Activated CD4-positive, CD25-positive, alpha-beta regulatory T cell treated with anti-CD3 and anti-CD28 coated beads, Interleukin-2, amount 50 U/mL, for 16 hours (primary cell): ENCODE results near the gene KIF7.
"Not testable (repeated sequence)": the region's sequence is repeated elsewhere in the genome, so short reads cannot be mapped to it uniquely, and the experiment has no call there.

Experiments used
- DNase-seq: peaks from one replicate; pipeline ENCODE4 v3.0.0-alpha.2; 2020; ENCODE audit warnings: low read depth, low spot score

KIF7 gene

GRCh38 chr15:89623165-89623564 lies 32.1 kb downstream of the KIF7 start:
- DNase-seq: no peak

GRCh38 chr15:89621547-89621946 lies 33.7 kb downstream of the KIF7 start:
- no peak for DNase-seq

GRCh38 chr15:89616228-89616627 lies 39.0 kb downstream of the KIF7 start:
- no peak for DNase-seq

- DNase-seq: no peak
Measured at GRCh38 chr15:89615135-89615534, 40.1 kb downstream of the KIF7 start.

GRCh38 chr15:89614164-89614563 lies 41.1 kb downstream of the KIF7 start:
- DNase-seq: no peak

GRCh38 chr15:89613031-89613430 lies 42.2 kb downstream of the KIF7 start:
- DNase-seq: no peak

GRCh38 chr15:89611317-89611716 lies 44.0 kb downstream of the KIF7 start:
- no peak for DNase-seq

GRCh38 chr15:89599021-89599420 lies 56.2 kb downstream of the KIF7 start:
- DNase-seq: no peak

GRCh38 chr15:89593018-89593417 lies 62.2 kb downstream of the KIF7 start:
- no peak for DNase-seq

- DNase-seq: no peak
Measured at GRCh38 chr15:89591834-89592233, 63.4 kb downstream of the KIF7 start.

GRCh38 chr15:89587955-89588354 lies 67.3 kb downstream of the KIF7 start:
- DNase-seq: no peak

GRCh38 chr15:89586651-89587050 lies 68.6 kb downstream of the KIF7 start:
- DNase-seq: no peak

- not testable (repeated sequence) for DNase-seq
Measured at GRCh38 chr15:89580747-89581146, 74.5 kb downstream of the KIF7 start.

GRCh38 chr15:89578146-89578545 lies 77.1 kb downstream of the KIF7 start:
- no peak for DNase-seq
